Breast epithelium (tissue), 4 donors: ENCODE measurements around the gene DNM1. TPM values are rescaled to one million over a fixed set of nuclear protein-coding genes. Genes with fewer than 3 reads are reported as not detected.

ENCODE experiments used
- DNase-seq, 2 donors: peaks; one replicate each; pipeline ENCODE4 v3.0.0-alpha.2; 2019; ENCODE audit warnings: low spot score in 2 of 2
- H3K27ac ChIP-seq, 2 donors: fragments of 200-600 bp; sonication (generic) in 1 of 2; one replicate each; pipeline ENCODE4 v1.5.1; 2016 to 2019; ENCODE audit warnings: mild to moderate bottlenecking in 1 of 2
- H3K27me3 ChIP-seq, 2 donors: fragments of 200-600 bp; sonication (generic) in 1 of 2; one replicate each; pipeline versions ENCODE4 v1.5.1 to v1.6.0; 2017 to 2019; ENCODE audit warnings: control low read depth in 1 of 2, mild to moderate bottlenecking in 1 of 2
- H3K36me3 ChIP-seq: fragments of 200-600 bp; one replicate; pipeline ENCODE4 v1.5.1; 2019
- H3K4me1 ChIP-seq, 2 donors: fragments of 200-600 bp; sonication (generic); one replicate each; pipeline ENCODE4 v1.5.1; 2016 to 2019; ENCODE audit warnings: control low read depth in 1 of 2
- H3K4me3 ChIP-seq, 3 donors: fragments of 200-600 bp; sonication (generic); 1 replicate in 2 of 3; 2 replicates in 1 of 3; pipeline ENCODE4 v1.5.1; 2016 to 2019; ENCODE audit warnings: mild to moderate bottlenecking in 3 of 3, moderate library complexity in 2 of 3
- H3K9me3 ChIP-seq, 2 donors: fragments of 200-600 bp; sonication (generic) in 1 of 2; one replicate each; pipeline ENCODE4 v1.5.1; 2016 to 2019; ENCODE audit warnings: control low read depth in 1 of 2
- CTCF ChIP-seq, 3 donors: fragments of 450-650 bp; IDR thresholded peaks; one replicate each; pipeline ENCODE4 v1.5.1; 2016 to 2017; ENCODE audit warnings: antibody characterized with exemption in 3 of 3, mild to moderate bottlenecking in 3 of 3, moderate library complexity in 3 of 3
- POLR2A ChIP-seq: fragments of 450-650 bp; IDR thresholded peaks from one replicate; pipeline ENCODE4 v1.6.1; 2016; ENCODE audit warnings: antibody characterized with exemption, mild to moderate bottlenecking, moderate library complexity
- POLR2AphosphoS5 ChIP-seq, 3 donors: sonication (generic); formaldehyde crosslinking; IDR thresholded peaks; one replicate each; pipeline ENCODE4 v1.6.1; 2017; ENCODE audit warnings: antibody characterized with exemption in 3 of 3
- intact Hi-C: fragments of 100-400 bp; cut with DNase I; formaldehyde crosslinking; loops from one replicate; pipeline ENCODE4 v1.15.1; 2023; ENCODE audit warnings: low total_unique reads
- total RNA-seq, 3 donors: library from RNA; depleted of rRNA; stranded (reverse); fragments of >200 nt; gene quantifications; one replicate each; pipeline ENCODE4 v1.1.0, GENCODE V29; 2016

The DNM1 gene
- total RNA-seq, 3 donors from 2014 or later, result 11.3 to 36.0 (median 12.5) TPM

GRCh38 chr9:128244091-128244836 lies 41.1 kb downstream of the DNM1 start:
- Histone ChIP-seq H3K27me3 (no peaks in the 10 kb centered on the region), H3K36me3 (no peaks in the 10 kb centered on the region), H3K9me3 (no peaks in the 10 kb centered on the region), H3K4me1 (peaks cover 0 to 4% of the 10 kb centered on the region in 2 donors), H3K4me3 (peak overlapping the region; percentile 48 to 66 (median 54)), H3K27ac (peak overlapping the region; percentile 62 to 93)
- TF ChIP-seq POLR2AphosphoS5 (IDR thresholded peaks at IDR 0.05), result no peak
- no peak for TF ChIP-seq CTCF (IDR thresholded peaks at IDR 0.05)
- no peak for TF ChIP-seq POLR2A
- intact Hi-C loops, result no loop called here
- DNase-seq, result no peak

GRCh38 chr9:128244837-128245231 lies 41.7 kb downstream of the DNM1 start:
- TF ChIP-seq CTCF (IDR thresholded peaks at IDR 0.05), result no peak
- TF ChIP-seq POLR2AphosphoS5 (IDR thresholded peaks at IDR 0.05), result peak in 1 of 3 donors; percentile 35
- peak; percentile 26 for TF ChIP-seq POLR2A
- Histone ChIP-seq H3K27me3 (no peaks in the 10 kb centered on the region), H3K9me3 (no peaks in the 10 kb centered on the region), H3K27ac (peak overlapping the region; percentile 62 to 93), H3K4me1 (peaks cover 0 to 4% of the 10 kb centered on the region in 2 donors), H3K36me3 (no peaks in the 10 kb centered on the region), H3K4me3 (peak overlapping the region; percentile 48 to 66 (median 54))
- intact Hi-C loops, result no loop called here
- DNase-seq, result peak; percentile 52 to 66

GRCh38 chr9:128245421-128246151 lies 42.4 kb downstream of the DNM1 start:
- no peak for DNase-seq
- intact Hi-C loops, result no loop called here
- Histone ChIP-seq H3K9me3 (no peaks in the 10 kb centered on the region), H3K27ac (peak overlapping the region; percentile 10 to 93), H3K4me1 (peaks cover 0 to 4% of the 10 kb centered on the region in 2 donors), H3K4me3 (peak overlapping the region in 1 of 3 donors; percentile 66), H3K36me3 (no peaks in the 10 kb centered on the region), H3K27me3 (no peaks in the 10 kb centered on the region)
- no peak for TF ChIP-seq POLR2A
- no peak for TF ChIP-seq CTCF (IDR thresholded peaks at IDR 0.05)
- no peak for TF ChIP-seq POLR2AphosphoS5 (IDR thresholded peaks at IDR 0.05)

GRCh38 chr9:128246471-128246870 lies 43.3 kb downstream of the DNM1 start:
- Histone ChIP-seq H3K4me3 (no peak overlapping the region), H3K9me3 (no peaks in the 10 kb centered on the region), H3K36me3 (no peaks in the 10 kb centered on the region), H3K27ac (peak overlapping the region; percentile 10 to 93), H3K27me3 (no peaks in the 10 kb centered on the region), H3K4me1 (peaks cover 0 to 4% of the 10 kb centered on the region in 2 donors)
- TF ChIP-seq CTCF (IDR thresholded peaks at IDR 0.05) (no peak), POLR2AphosphoS5 (IDR thresholded peaks at IDR 0.05) (no peak), POLR2A (no peak)
- intact Hi-C loops, result no loop called here
- DNase-seq, result no peak
